ENCODE measurements around the gene FHIT.

GRCh38 chr3:61077551-61077950 is 173.7 kb downstream of the FHIT start:
- TF ChIP-seq POLR2A (IDR thresholded peaks at IDR 0.05) (no peak), CTCF (IDR thresholded peaks at IDR 0.05) (no peak), POLR2AphosphoS5 (IDR thresholded peaks at IDR 0.05) (no peak)

Measured in suprapubic skin (tissue), 4 donors.